NOMO-1 (cell line): ENCODE results near the gene SETSIP.
"Not testable (repeated sequence)": the region's sequence is repeated elsewhere in the genome, so short reads cannot be mapped to it uniquely, and the experiment has no call there.

ENCODE experiments used
- DNase-seq, 2 experiments: peaks; one replicate each; lab custom pipeline; 2025; ENCODE audit not compliant: unreplicated experiment in 2 of 2; lab: John Stamatoyannopoulos, UW

Gene SETSIP

DNA sequence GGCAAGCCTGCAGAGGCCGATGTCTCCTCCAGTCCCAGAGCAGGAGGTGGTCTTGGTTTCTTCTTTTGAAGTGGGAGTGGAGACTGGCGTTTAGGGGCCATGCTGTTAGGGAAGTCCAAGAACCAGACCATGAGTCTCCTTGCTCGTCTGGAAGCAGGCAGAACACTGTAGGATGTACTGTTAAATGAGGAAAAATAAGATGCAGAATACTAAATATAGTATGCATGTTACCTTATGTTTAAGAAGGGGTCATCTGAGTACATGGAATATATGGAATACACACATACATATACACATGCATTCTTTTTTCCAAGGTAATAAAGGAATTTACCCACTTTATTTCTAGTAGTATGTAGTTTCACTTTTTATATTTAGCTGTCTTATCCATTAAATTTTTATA lies at the start of gene SETSIP:
Gene SETSIP, minus strand, starts transcription at position 101 of the 400 bp plus-strand sequence. Its CDS starts 0 bp downstream, at position 101.
- no peak for DNase-seq

DNA sequence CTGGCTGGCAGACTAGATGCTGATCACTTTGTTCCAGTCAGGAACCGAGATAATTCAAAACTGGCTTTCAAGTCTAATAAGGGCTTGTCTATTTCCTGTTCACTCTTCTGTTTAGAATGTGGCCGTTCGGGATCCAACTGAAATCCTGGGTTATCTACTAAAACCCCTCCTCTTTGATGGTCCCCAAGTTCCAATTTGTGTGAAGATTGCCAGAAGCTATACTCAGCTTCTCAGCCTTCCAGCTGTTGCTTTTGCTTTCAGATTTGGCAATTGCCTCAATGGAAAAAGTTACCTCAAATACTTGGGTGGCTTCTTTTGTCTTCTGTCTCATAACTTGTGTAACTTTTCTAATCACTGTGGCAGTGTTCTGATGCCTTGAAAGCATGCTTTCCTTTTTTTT lies 48.7 kb upstream of the SETSIP start:
- no peak for DNase-seq

GRCh38 chr1:92118826-92119225 lies 43.6 kb upstream of the SETSIP start:
- DNase-seq: no peak

DNA sequence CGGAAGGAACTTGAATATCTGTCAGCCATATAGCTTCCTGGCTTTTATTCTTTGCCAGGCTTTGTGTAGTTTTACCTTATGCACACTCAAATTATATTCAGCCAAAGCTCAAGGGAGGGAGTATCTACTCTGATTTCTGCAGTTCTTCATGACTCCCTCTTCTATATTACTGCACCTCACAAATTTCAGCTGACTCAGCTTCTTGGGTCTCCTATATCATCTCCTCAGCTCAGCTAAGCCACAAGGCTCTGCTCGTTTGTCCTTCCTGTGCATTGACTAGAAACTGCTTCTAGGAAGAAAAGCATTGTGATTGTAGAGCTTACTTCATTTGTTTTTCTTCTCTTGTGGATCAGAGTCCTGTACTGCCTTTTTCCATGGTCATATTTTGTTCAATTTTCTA lies 42.3 kb upstream of the SETSIP start:
- DNase-seq: no peak

GRCh38 chr1:92108631-92109030 lies 33.4 kb upstream of the SETSIP start:
- no peak for DNase-seq

- no peak for DNase-seq
Measured at GRCh38 chr1:92105546-92106081, 30.4 kb upstream of the SETSIP start.

DNA sequence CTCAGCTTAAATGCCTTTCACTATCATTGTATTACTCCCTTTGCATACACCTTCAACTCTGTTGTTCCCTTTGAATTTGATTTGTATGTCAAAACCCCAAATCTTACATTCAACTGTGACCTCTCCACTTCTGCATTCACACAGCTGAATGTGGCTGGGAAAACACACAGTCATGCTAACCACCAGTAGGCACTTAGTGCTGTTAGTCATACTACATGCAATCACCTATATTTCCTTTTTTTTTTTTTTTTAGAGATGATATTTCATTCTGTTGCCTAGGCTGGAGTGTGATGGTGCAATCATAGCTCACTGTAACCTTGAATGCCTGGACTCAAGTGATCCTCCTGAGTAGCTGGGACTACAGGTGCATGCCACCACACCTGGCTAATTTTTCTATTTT lies 21.1 kb upstream of the SETSIP start:
- DNase-seq: peak; percentile 61 to 96

- DNase-seq: peak in 1 of 2 experiments; percentile 8
Measured at GRCh38 chr1:92095874-92096273, 20.7 kb upstream of the SETSIP start.

- no peak for DNase-seq
Measured at GRCh38 chr1:92094595-92094994, 19.4 kb upstream of the SETSIP start.

DNA sequence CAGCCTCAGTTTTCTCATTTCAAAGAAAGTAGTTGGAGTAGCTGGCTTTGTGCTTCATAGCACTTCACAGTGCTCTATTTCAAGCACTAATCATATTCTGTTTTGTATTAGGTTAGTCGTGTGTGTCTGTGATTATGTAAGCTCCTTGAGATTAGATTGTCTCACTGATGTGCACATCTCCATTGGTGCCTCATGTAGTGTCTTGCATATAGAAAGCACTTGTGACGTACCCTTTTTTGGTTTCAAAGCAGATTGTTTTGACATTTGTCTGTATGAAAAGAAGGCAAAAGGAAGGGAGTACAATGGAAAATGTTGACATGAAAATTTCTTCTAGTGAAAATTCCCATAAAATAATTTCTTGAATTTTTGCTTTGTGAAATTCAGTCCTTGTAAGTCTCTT lies 18.9 kb upstream of the SETSIP start:
- DNase-seq: no peak

DNA sequence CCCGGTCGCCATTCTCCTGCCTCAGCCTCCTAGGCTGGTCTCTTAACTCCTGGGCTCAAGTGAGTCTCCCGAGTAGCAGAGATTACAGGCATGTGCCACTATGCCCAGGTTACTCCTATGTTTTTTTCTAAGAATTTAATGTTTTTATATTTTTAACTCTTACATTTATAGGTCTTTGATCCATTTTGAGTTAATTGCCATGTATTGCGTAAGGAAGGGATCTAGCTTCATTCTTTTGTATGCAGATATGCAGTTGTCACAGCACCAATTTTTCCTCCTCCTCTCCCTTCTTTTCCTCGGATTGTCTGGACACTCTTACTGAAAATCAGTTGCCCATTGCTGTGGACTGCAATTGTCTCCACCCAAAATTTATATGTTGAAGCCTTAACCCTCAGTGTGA lies 16.4 kb upstream of the SETSIP start:
- DNase-seq: no peak

DNA sequence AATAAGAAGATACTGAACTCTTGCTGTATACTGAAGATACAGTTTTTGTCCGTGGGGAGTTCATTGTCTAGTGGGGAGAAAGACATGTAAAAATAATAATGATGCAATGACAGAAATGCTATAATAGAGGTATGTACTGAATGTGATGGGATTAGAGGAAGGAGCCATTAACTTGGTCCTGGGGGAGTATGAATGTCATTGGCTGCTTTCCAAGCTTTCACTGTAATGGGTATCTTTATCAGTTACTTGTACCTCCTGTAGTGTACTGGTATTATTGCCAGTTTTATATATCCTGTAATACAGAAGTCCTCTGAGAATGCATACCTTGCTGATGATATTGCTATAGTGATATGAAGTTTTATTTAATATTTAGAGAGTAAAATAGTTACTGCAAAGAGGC lies 12.3 kb upstream of the SETSIP start:
- DNase-seq: no peak

DNA sequence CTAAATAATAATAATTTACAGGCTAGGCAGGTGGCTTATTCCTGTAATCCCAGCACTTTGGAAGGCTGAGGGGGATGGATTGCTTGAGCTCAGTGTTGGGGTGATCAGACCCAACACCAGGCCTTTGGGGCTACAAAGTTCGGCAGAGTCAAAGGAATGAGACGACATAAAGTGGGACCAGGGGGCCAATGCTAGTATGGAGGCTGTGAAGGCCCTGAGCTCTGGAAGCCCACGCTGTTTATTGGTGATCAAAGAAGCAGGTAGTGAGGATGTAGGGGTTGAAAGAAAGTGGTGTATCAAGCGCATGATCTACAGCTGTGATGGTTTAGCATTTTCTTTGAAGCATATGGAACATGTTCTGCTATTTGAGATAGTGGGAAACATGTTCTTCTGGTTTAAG lies 10.5 kb upstream of the SETSIP start:
- no peak for DNase-seq

GRCh38 chr1:92084651-92085050 lies 9.4 kb upstream of the SETSIP start:
- no peak for DNase-seq

GRCh38 chr1:92081031-92081430 lies 5.8 kb upstream of the SETSIP start:
- DNase-seq: no peak

GRCh38 chr1:92080128-92080985 lies 5.1 kb upstream of the SETSIP start, which contains the start of gene BTBD8:
TSS of gene BTBD8 (plus strand) at chr1:92080345. CDS start at chr1:92080572, 227 bp downstream.
- DNase-seq: peak; percentile 79 to 87

DNA sequence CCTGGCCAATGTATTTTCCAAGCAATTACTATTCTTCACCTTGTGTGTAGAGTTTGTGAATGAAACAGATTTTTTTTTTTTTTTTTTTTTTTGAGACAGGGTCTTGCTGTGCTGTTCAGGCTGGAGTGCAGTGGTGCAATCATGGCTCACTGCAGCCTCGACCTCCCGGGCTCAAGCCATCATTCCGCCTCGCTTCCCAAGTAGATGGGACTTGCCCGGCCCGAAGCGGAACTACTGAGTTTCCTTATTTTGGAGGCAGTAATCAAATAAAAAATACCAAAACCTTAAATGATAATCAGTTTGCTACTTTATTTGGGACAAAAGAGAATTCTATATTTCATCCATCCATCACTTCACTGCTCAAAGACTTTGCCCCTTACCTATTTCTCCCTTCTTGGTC lies 4.2 kb upstream of the SETSIP start:
- no peak for DNase-seq

DNA sequence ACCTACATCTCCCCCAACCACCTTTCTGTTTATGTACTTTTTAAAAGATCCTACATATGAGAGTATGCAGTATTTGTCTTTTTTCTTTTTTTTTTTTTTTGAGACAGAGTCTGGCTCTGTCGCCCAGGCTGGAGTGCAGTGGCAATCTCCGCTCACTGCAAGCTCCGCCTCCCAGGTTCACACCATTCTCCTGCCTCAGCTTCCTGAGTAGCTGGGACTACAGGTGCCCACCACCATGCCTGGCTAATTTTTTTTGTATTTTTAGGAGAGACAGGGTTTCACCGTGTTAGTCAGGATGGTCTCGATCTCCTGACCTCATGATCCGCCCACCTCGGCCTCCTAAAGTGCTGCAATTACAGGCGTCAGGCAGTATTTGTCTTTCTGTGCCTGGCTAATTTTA lies 2.9 kb upstream of the SETSIP start:
- not testable (repeated sequence) for DNase-seq

GRCh38 chr1:92076363-92076762 lies 1.2 kb upstream of the SETSIP start:
- DNase-seq: no peak

GRCh38 chr1:92074446-92074845 lies 765 bp downstream of the SETSIP start:
- not testable (repeated sequence) for DNase-seq

- no peak for DNase-seq
Measured at GRCh38 chr1:92070892-92071291, 4.3 kb downstream of the SETSIP start.

GRCh38 chr1:92066321-92066720 lies 8.9 kb downstream of the SETSIP start:
- no peak for DNase-seq
